Suppressor macrophage (primary cell): ENCODE data around the gene DUSP15.
A peak's percentile ranks its signal among the peaks of the same experiment; 100 is the strongest.
"Not testable (repeated sequence)": the region's sequence is repeated elsewhere in the genome, so short reads cannot be mapped to it uniquely, and the experiment has no call there.

ENCODE experiments used
- DNase-seq, 4 experiments: peaks; one replicate each; pipeline ENCODE4 v3.0.0-alpha.2; 2020 to 2022

Gene DUSP15

GRCh38 chr20:31839782-31840487 is 30.4 kb downstream of the DUSP15 start:
- no peak for DNase-seq

- no peak for DNase-seq
These were observed 31.6 kb downstream of the DUSP15 start for GRCh38 chr20:31838646-31839292.

GRCh38 chr20:31837896-31838397 is 32.4 kb downstream of the DUSP15 start:
- DNase-seq: peak; percentile 59 to 82 (median 72)

GRCh38 chr20:31836853-31837608 is 33.3 kb downstream of the DUSP15 start:
- no peak for DNase-seq

- DNase-seq: peak; percentile 72 to 85 (median 80)
These were observed 34.1 kb downstream of the DUSP15 start for GRCh38 chr20:31835977-31836852.

GRCh38 chr20:31835554-31835953 is 34.8 kb downstream of the DUSP15 start:
- no peak for DNase-seq

- no peak for DNase-seq
These were observed 36.3 kb downstream of the DUSP15 start for GRCh38 chr20:31833931-31834521.

GRCh38 chr20:31833130-31833930 is 37.0 kb downstream of the DUSP15 start:
- peak; percentile 61 to 85 (median 73) for DNase-seq

GRCh38 chr20:31831771-31832306 is 38.5 kb downstream of the DUSP15 start:
- no peak for DNase-seq

- DNase-seq: no peak
These were observed 39.1 kb downstream of the DUSP15 start for GRCh38 chr20:31831211-31831610.

- DNase-seq: no peak
These were observed 39.8 kb downstream of the DUSP15 start for GRCh38 chr20:31830406-31830981.

GRCh38 chr20:31829731-31830130 is 40.6 kb downstream of the DUSP15 start:
- DNase-seq: no peak

- DNase-seq: not testable (repeated sequence)
These were observed 42.3 kb downstream of the DUSP15 start for GRCh38 chr20:31828016-31828415.

- DNase-seq: no peak
These were observed 43.3 kb downstream of the DUSP15 start for GRCh38 chr20:31827059-31827458.

GRCh38 chr20:31826074-31826473 is 44.3 kb downstream of the DUSP15 start:
- no peak for DNase-seq

- no peak for DNase-seq
These were observed 45.6 kb downstream of the DUSP15 start for GRCh38 chr20:31824554-31825313.

GRCh38 chr20:31824125-31824485 is 46.2 kb downstream of the DUSP15 start:
- DNase-seq: no peak

GRCh38 chr20:31823360-31824124 is 46.8 kb downstream of the DUSP15 start:
- DNase-seq: peak; percentile 19 to 42 (median 31)
